Kidney (tissue), 14 donors: ENCODE data around the gene TPO. TPM values are rescaled to one million over a fixed set of nuclear protein-coding genes. Genes with fewer than 3 reads are reported as not detected.

Experiments used
- DNase-seq, 5 donors: peaks; one replicate each; pipeline ENCODE4 v3.0.0-alpha.2; 2013 to 2020
- FAIRE-seq: peaks from 2 replicates; lab custom pipeline; 2012; peaks lifted over from hg19 to GRCh38; lab: Jason Lieb, UNC
- H3K27ac ChIP-seq, 2 donors: one replicate each; pipeline ENCODE4 v1.7.0; 2013; ENCODE audit warnings: low read depth in 2 of 2, low read length in 2 of 2, inconsistent platforms in 1 of 2
- H3K27me3 ChIP-seq: one replicate; pipeline ENCODE4 v1.7.1; 2013; ENCODE audit warnings: low read length, inconsistent platforms; ENCODE audit not compliant: control insufficient read depth, insufficient read depth
- H3K36me3 ChIP-seq, 3 donors: one replicate each; pipeline versions ENCODE4 v1.7.0 to v1.7.1; 2013; ENCODE audit warnings: low read length in 3 of 3, control low read depth in 1 of 3, inconsistent platforms in 1 of 3; ENCODE audit not compliant: insufficient read depth in 3 of 3, control insufficient read depth in 2 of 3
- H3K4me1 ChIP-seq, 3 donors: one replicate each; pipeline versions ENCODE4 v1.7.0 to v1.7.1; 2013; ENCODE audit warnings: low read length in 3 of 3, inconsistent platforms in 1 of 3, low read depth in 1 of 3; ENCODE audit not compliant: control insufficient read depth in 2 of 3, insufficient read depth in 2 of 3
- H3K4me3 ChIP-seq, 3 donors: one replicate each; pipeline versions ENCODE4 v1.7.0 to v1.8.1; 2013; ENCODE audit warnings: low read length in 3 of 3, control low read depth in 1 of 3, inconsistent platforms in 1 of 3
- H3K9ac ChIP-seq, 3 donors: one replicate each; pipeline versions ENCODE4 v1.7.0 to v1.7.1; 2013; ENCODE audit warnings: low read length in 3 of 3, control low read depth in 1 of 3, inconsistent platforms in 1 of 3
- H3K9me3 ChIP-seq, 3 donors: one replicate each; pipeline versions ENCODE4 v1.7.0 to v1.7.1; 2013; ENCODE audit warnings: low read length in 3 of 3, control low read depth in 1 of 3, inconsistent platforms in 1 of 3; ENCODE audit not compliant: control insufficient read depth in 2 of 3, insufficient read depth in 1 of 3
- intact Hi-C: fragments of 100-400 bp; cut with DNase I; formaldehyde crosslinking; loops from one replicate; pipeline ENCODE4 v1.11.1; 2022
- polyA plus RNA-seq: library from polyadenylated mRNA; stranded (reverse); fragments of 350-450 nt; fragmentation: Illumina TruSeq; extraction: RNeasy Lipid Tissue Mini Kit (QIAGEN cat#74804); gene quantifications from one replicate; pipeline ENCODE4 v1.2.3, GENCODE V29; 2014; ENCODE audit warnings: low read depth, low replicate concordance; ENCODE audit not compliant: insufficient read depth
- total RNA-seq: library from RNA; stranded (reverse); fragmentation: NEBNext Ultra II Directional; extraction: Animal tissue kit (Norgen Biotek cat#: 25700); gene quantifications from one replicate; pipeline ENCODE4 v1.2.1, GENCODE V29; 2021
- TF ChIP-seq, protein P1 (sequence below): IDR thresholded peaks from 3 replicates; pipeline ENCODE4 v1.5.1; 2012; ENCODE audit warnings: mild to moderate bottlenecking, moderate library complexity, borderline replicate concordance; ENCODE audit not compliant: insufficient read depth; ENCODE audit errors: extremely low read depth
- donor health status: control.
- donor health status: control.
- donor health status: control.
- donor health status: control.
- donor health status: control.
- donor health status: DM: yes; HTN: yes; CAD: no.
- donor health status: Normal renal cell carcinoma (clear cell type).

Gene TPO
- total and polyA plus RNA-seq, 2 donors from 2014 or later: not detected

- peak in 2 of 5 donors; percentile 17 to 34 for DNase-seq
- H3K27me3 ChIP-seq: no peaks in the 10 kb centered on the region
- H3K4me1 ChIP-seq: no peaks in the 10 kb centered on the region
- TF ChIP-seq, protein P1, sequence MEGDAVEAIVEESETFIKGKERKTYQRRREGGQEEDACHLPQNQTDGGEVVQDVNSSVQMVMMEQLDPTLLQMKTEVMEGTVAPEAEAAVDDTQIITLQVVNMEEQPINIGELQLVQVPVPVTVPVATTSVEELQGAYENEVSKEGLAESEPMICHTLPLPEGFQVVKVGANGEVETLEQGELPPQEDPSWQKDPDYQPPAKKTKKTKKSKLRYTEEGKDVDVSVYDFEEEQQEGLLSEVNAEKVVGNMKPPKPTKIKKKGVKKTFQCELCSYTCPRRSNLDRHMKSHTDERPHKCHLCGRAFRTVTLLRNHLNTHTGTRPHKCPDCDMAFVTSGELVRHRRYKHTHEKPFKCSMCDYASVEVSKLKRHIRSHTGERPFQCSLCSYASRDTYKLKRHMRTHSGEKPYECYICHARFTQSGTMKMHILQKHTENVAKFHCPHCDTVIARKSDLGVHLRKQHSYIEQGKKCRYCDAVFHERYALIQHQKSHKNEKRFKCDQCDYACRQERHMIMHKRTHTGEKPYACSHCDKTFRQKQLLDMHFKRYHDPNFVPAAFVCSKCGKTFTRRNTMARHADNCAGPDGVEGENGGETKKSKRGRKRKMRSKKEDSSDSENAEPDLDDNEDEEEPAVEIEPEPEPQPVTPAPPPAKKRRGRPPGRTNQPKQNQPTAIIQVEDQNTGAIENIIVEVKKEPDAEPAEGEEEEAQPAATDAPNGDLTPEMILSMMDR: no peak
- H3K9me3 ChIP-seq: no peaks in the 10 kb centered on the region
- intact Hi-C loops: no loop called here
- no peak overlapping the region for H3K9ac ChIP-seq
- no peaks in the 10 kb centered on the region for H3K36me3 ChIP-seq
- H3K4me3 ChIP-seq: no peak overlapping the region
- no peak for FAIRE-seq
- no peak overlapping the region for H3K27ac ChIP-seq
Observed at GRCh38 chr2:1528273-1529064, 115.2 kb downstream of the TPO start.

- H3K4me3 ChIP-seq: no peak overlapping the region
- no peaks in the 10 kb centered on the region for H3K36me3 ChIP-seq
- TF ChIP-seq, protein P1: no peak
- no peaks in the 10 kb centered on the region for H3K4me1 ChIP-seq
- no peak overlapping the region for H3K9ac ChIP-seq
- no peaks in the 10 kb centered on the region for H3K9me3 ChIP-seq
- FAIRE-seq (no peak), DNase-seq (peak; percentile 54 to 71 (median 56))
- no peak overlapping the region for H3K27ac ChIP-seq
- intact Hi-C loops: no loop called here
- H3K27me3 ChIP-seq: no peaks in the 10 kb centered on the region
Observed at GRCh38 chr2:1538663-1539062, 125.4 kb downstream of the TPO start.

- intact Hi-C loops: no loop called here
- Histone ChIP-seq H3K9me3 (no peaks in the 10 kb centered on the region), H3K9ac (no peak overlapping the region), H3K27me3 (no peaks in the 10 kb centered on the region), H3K4me3 (no peak overlapping the region), H3K27ac (no peak overlapping the region), H3K4me1 (no peaks in the 10 kb centered on the region), H3K36me3 (no peaks in the 10 kb centered on the region)
- FAIRE-seq (no peak), DNase-seq (peak in 1 of 5 donors; percentile 62)
- TF ChIP-seq, protein P1: no peak
Observed at GRCh38 chr2:1539441-1539840, 126.2 kb downstream of the TPO start.
